Measurements from ENCODE around the gene CRYGD. TPM values are rescaled to one million over a fixed set of nuclear protein-coding genes. Genes with fewer than 3 reads are reported as not detected.

The CRYGD gene
- total and polyA plus RNA-seq, 7 donors, result not detected

GRCh38 chr2:208097313-208097712 is 27.0 kb downstream of the CRYGD start:
- TF ChIP-seq POLR2AphosphoS5 (IDR thresholded peaks at IDR 0.05), result no peak
- TF ChIP-seq, protein P1, sequence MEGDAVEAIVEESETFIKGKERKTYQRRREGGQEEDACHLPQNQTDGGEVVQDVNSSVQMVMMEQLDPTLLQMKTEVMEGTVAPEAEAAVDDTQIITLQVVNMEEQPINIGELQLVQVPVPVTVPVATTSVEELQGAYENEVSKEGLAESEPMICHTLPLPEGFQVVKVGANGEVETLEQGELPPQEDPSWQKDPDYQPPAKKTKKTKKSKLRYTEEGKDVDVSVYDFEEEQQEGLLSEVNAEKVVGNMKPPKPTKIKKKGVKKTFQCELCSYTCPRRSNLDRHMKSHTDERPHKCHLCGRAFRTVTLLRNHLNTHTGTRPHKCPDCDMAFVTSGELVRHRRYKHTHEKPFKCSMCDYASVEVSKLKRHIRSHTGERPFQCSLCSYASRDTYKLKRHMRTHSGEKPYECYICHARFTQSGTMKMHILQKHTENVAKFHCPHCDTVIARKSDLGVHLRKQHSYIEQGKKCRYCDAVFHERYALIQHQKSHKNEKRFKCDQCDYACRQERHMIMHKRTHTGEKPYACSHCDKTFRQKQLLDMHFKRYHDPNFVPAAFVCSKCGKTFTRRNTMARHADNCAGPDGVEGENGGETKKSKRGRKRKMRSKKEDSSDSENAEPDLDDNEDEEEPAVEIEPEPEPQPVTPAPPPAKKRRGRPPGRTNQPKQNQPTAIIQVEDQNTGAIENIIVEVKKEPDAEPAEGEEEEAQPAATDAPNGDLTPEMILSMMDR (IDR thresholded peaks at IDR 0.05), result no peak
- TF ChIP-seq EP300 (IDR thresholded peaks at IDR 0.05), result no peak
- no peak for TF ChIP-seq POLR2A (IDR thresholded peaks at IDR 0.05)
- intact Hi-C loops (cut with DNase I), result no loop called here
- H3K27me3 ChIP-seq, result no peaks in the 10 kb centered on the region
- H3K27ac ChIP-seq, result no peak overlapping the region
- no peak overlapping the region for H3K4me3 ChIP-seq
- 59 to 82% methylated on average over 3 of the region's 3 CpGs for WGBS, 2 donors
- no peaks in the 10 kb centered on the region for H3K36me3 ChIP-seq
- no peak for DNase-seq
- no peaks in the 10 kb centered on the region for H3K4me1 ChIP-seq
- no peaks in the 10 kb centered on the region for H3K9me3 ChIP-seq

GRCh38 chr2:208096080-208096479 is 28.2 kb downstream of the CRYGD start:
- Histone ChIP-seq H3K4me1 (no peaks in the 10 kb centered on the region), H3K9me3 (no peaks in the 10 kb centered on the region), H3K4me3 (no peak overlapping the region), H3K27ac (no peak overlapping the region), H3K27me3 (no peaks in the 10 kb centered on the region), H3K36me3 (no peaks in the 10 kb centered on the region)
- intact Hi-C loops (cut with DNase I), result no loop called here
- no peak for DNase-seq
- 79 to 90% methylated on average over 3 of the region's 3 CpGs for WGBS, 2 donors
- TF ChIP-seq POLR2AphosphoS5 (IDR thresholded peaks at IDR 0.05) (no peak), POLR2A (IDR thresholded peaks at IDR 0.05) (no peak), EP300 (IDR thresholded peaks at IDR 0.05) (no peak)
- TF ChIP-seq, protein P1 (IDR thresholded peaks at IDR 0.05), result no peak

- intact Hi-C loops (cut with DNase I), result no loop called here
- DNase-seq, result no peak
- H3K9me3 ChIP-seq, result no peaks in the 10 kb centered on the region
- no peak for TF ChIP-seq POLR2AphosphoS5 (IDR thresholded peaks at IDR 0.05)
- TF ChIP-seq, protein P1 (IDR thresholded peaks at IDR 0.05), result no peak
- no peak for TF ChIP-seq EP300 (IDR thresholded peaks at IDR 0.05)
- no peak for TF ChIP-seq POLR2A (IDR thresholded peaks at IDR 0.05)
- H3K27ac ChIP-seq, result no peak overlapping the region
- H3K4me1 ChIP-seq, result no peaks in the 10 kb centered on the region
- no peaks in the 10 kb centered on the region for H3K27me3 ChIP-seq
- no peaks in the 10 kb centered on the region for H3K36me3 ChIP-seq
- no peak overlapping the region for H3K4me3 ChIP-seq
Observed at GRCh38 chr2:208093128-208093527, 31.2 kb downstream of the CRYGD start.

GRCh38 chr2:208092093-208092832 is 32.1 kb downstream of the CRYGD start:
- no peaks in the 10 kb centered on the region for H3K4me1 ChIP-seq
- no peak overlapping the region for H3K4me3 ChIP-seq
- 100% methylated on average over 1 of the region's 1 CpG for WGBS, 2 donors
- no peak for DNase-seq
- H3K27me3 ChIP-seq, result no peaks in the 10 kb centered on the region
- H3K9me3 ChIP-seq, result no peaks in the 10 kb centered on the region
- TF ChIP-seq POLR2AphosphoS5 (IDR thresholded peaks at IDR 0.05) (no peak), EP300 (IDR thresholded peaks at IDR 0.05) (no peak), POLR2A (IDR thresholded peaks at IDR 0.05) (no peak)
- TF ChIP-seq, protein P1 (IDR thresholded peaks at IDR 0.05), result no peak
- intact Hi-C loops (cut with DNase I), result no loop called here
- no peak overlapping the region for H3K27ac ChIP-seq
- no peaks in the 10 kb centered on the region for H3K36me3 ChIP-seq

DNA sequence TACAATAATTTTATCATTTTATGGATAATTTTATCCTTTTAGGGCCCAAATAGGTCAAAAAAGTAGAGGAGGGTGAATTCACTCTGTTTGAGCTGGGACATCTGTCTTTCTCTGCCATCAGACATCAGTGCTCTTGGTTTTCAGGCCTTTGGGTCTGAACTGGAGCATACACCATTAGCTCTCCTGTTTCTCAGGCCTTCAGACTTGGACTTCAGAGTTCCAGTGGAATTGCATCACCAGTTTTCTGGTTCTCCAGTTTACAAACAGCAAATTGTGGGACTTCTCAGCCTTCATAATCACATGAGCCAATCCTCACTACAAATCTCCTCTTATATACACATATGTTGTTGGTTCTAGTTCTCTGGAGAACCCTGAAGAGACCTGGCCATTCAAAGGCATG is 33.9 kb downstream of the CRYGD start:
- Histone ChIP-seq H3K4me1 (no peaks in the 10 kb centered on the region), H3K27ac (no peak overlapping the region), H3K27me3 (no peaks in the 10 kb centered on the region), H3K4me3 (no peak overlapping the region), H3K36me3 (no peaks in the 10 kb centered on the region), H3K9me3 (no peaks in the 10 kb centered on the region)
- no peak for TF ChIP-seq EP300 (IDR thresholded peaks at IDR 0.05)
- TF ChIP-seq POLR2AphosphoS5 (IDR thresholded peaks at IDR 0.05), result no peak
- TF ChIP-seq POLR2A (IDR thresholded peaks at IDR 0.05), result no peak
- TF ChIP-seq, protein P1 (IDR thresholded peaks at IDR 0.05), result no peak
- DNase-seq, result no peak
- intact Hi-C loops (cut with DNase I), result no loop called here
